Right lobe of liver (tissue), 6 donors: Measurements from ENCODE around the gene REEP2. TPM values are rescaled to one million over a fixed set of nuclear protein-coding genes. Genes with fewer than 3 reads are reported as not detected.

Experiments used
- ATAC-seq, 4 donors: fragments of 200-7000 bp; cut with Tn5 transposase; one replicate each; pipeline ENCODE4 v1.9.1; 2020; ENCODE audit warnings: mild to moderate bottlenecking in 4 of 4, moderate library complexity in 4 of 4
- DNase-seq, 3 donors: peaks; one replicate each; pipeline ENCODE4 v3.0.0-alpha.2; 2020
- H3K27ac ChIP-seq, 3 donors: fragments of 200-600 bp; one replicate each; pipeline ENCODE4 v1.8.0; 2022
- H3K27me3 ChIP-seq, 2 donors: fragments of 200-600 bp; one replicate each; pipeline ENCODE4 v1.8.0; 2022
- H3K36me3 ChIP-seq, 4 donors: fragments of 200-600 bp; sonication (generic) in 1 of 4; one replicate each; pipeline versions ENCODE4 v1.5.1 to v1.8.0; 2017 to 2022; ENCODE audit warnings: control low read depth in 1 of 4
- H3K4me1 ChIP-seq, 4 donors: fragments of 200-600 bp; sonication (generic) in 1 of 4; one replicate each; pipeline versions ENCODE4 v1.5.1 to v1.8.0; 2017 to 2022; ENCODE audit warnings: control low read depth in 1 of 4
- H3K4me3 ChIP-seq, 3 donors: fragments of 200-600 bp; one replicate each; pipeline ENCODE4 v1.8.0; 2022
- H3K9me3 ChIP-seq, 4 donors: fragments of 200-600 bp; sonication (generic) in 1 of 4; one replicate each; pipeline versions ENCODE4 v1.5.1 to v1.8.0; 2017 to 2022; ENCODE audit warnings: control low read depth in 1 of 4
- CTCF ChIP-seq, 4 donors: fragments of 200-600 bp in 3 of 4; fragments of 450-650 bp in 1 of 4; IDR thresholded peaks; one replicate each; pipeline versions ENCODE4 v1.5.1 to v1.8.0; 2016 to 2022; ENCODE audit warnings: antibody characterized with exemption in 4 of 4, mild to moderate bottlenecking in 2 of 4
- POLR2A ChIP-seq: fragments of 450-650 bp; IDR thresholded peaks from one replicate; pipeline ENCODE4 v1.6.1; 2017; ENCODE audit warnings: antibody characterized with exemption, mild to moderate bottlenecking
- WGBS: methylation state at CpG from one replicate; pipeline ENCODE4 v1.1.6; 2018; ENCODE audit warnings: low coverage, low lambda C conversion rate; ENCODE audit not compliant: insufficient coverage; ENCODE audit errors: missing lambda C conversion rate; 5-methylcytosine and 5-hydroxymethylcytosine counted together
- intact Hi-C, 2 donors: fragments of 100-400 bp; cut with DNase I; formaldehyde crosslinking; loops; one replicate each; pipeline versions ENCODE4 v1.11.2 to v1.14.1; 2022
- total RNA-seq, 6 experiments: library from RNA; depleted of rRNA in 2 of 6; stranded (reverse); fragments of >200 nt in 2 of 6; fragmentation: NEBNext Ultra II Directional in 3 of 6; extraction: Animal tissue kit (Norgen Biotek cat#: 25700) in 3 of 6; gene quantifications; one replicate each; pipeline versions ENCODE4 v1.1.0 to v1.2.4, GENCODE V29; 2016 to 2023
- donor health status: DM: no; HTN: yes; CAD: no.
- donor health status: DM: no; HTN: no; CAD: no.
- donor health status: DM: no; HTN: no; CAD: no.
- donor health status: DM: no; HTN: yes; CAD: no.
- donor health status: DM: no; HTN: yes; CAD: no.

Gene REEP2
- total RNA-seq, 6 experiments from 2014 or later = not detected

GRCh38 chr5:138452720-138453119 lies 13.9 kb downstream of the REEP2 start:
- Histone ChIP-seq H3K4me1 (no peaks in the 10 kb centered on the region), H3K27ac (no peak overlapping the region), H3K9me3 (no peaks in the 10 kb centered on the region), H3K27me3 (no peaks in the 10 kb centered on the region), H3K4me3 (no peak overlapping the region), H3K36me3 (no peaks in the 10 kb centered on the region)
- WGBS = 50% methylated on average over 3 of the region's 6 CpGs
- TF ChIP-seq CTCF (IDR thresholded peaks at IDR 0.05) (no peak), POLR2A (no peak)
- ATAC-seq = no peak
- DNase-seq = no peak
- intact Hi-C loops = loop anchor here (5.0 to 10.0 kb wide), 2 partner anchors 50 to 92 kb away; partner anchors contain the start of gene ETF1 (in 1 of the 2)

GRCh38 chr5:138453590-138453989 lies 14.7 kb downstream of the REEP2 start:
- intact Hi-C loops = loop anchor here (5.0 to 10.0 kb wide), 2 partner anchors 49 to 91 kb away; partner anchors contain the start of gene ETF1 (in 1 of the 2)

DNA sequence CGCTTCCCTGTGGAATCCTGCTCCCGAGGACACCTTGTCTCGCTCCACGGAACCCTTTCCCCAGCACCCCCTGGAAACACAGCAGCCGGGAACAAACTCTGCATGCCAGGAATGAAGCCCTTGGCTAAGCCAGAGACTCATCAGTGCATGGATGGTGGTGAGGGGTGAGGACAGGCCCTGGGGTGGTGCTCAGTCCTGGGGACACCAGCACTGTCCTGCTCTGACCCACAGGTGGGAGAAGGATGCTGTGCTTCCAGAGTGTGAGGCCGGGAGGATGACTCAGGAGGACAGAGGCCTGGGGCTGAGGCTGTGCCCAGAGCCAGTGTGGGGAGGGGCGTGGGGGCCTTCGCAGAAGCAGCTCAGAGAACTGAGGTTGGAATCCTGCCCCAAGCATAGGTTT lies 15.3 kb downstream of the REEP2 start:
- no peaks in the 10 kb centered on the region for H3K4me1 ChIP-seq
- H3K27ac ChIP-seq = no peak overlapping the region
- no peak overlapping the region for H3K4me3 ChIP-seq
- TF ChIP-seq CTCF (IDR thresholded peaks at IDR 0.05) = no peak
- H3K9me3 ChIP-seq = no peaks in the 10 kb centered on the region
- ATAC-seq (no peak), DNase-seq (no peak)
- intact Hi-C loops = loop anchor here (5.0 to 10.0 kb wide), 2 partner anchors 48 to 91 kb away; partner anchors contain the start of gene ETF1 (in 1 of the 2)
- no peaks in the 10 kb centered on the region for H3K36me3 ChIP-seq
- H3K27me3 ChIP-seq = no peaks in the 10 kb centered on the region
- 81% methylated on average over 6 of the region's 8 CpGs for WGBS

More at GRCh38 chr5:138453590-138453989, 14.7 kb downstream of the REEP2 start:
- DNase-seq = no peak
- no peak for TF ChIP-seq POLR2A
- TF ChIP-seq CTCF (IDR thresholded peaks at IDR 0.05) = no peak
- no peak overlapping the region for H3K27ac ChIP-seq
- no peaks in the 10 kb centered on the region for H3K36me3 ChIP-seq
- no peaks in the 10 kb centered on the region for H3K9me3 ChIP-seq
- no peak overlapping the region for H3K4me3 ChIP-seq
- WGBS = 74% methylated on average over 8 of the region's 13 CpGs
- H3K4me1 ChIP-seq = no peaks in the 10 kb centered on the region
- ATAC-seq = no peak
- H3K27me3 ChIP-seq = no peaks in the 10 kb centered on the region

- WGBS = 74% methylated on average over 6 of the region's 11 CpGs
- no peaks in the 10 kb centered on the region for H3K4me1 ChIP-seq
- intact Hi-C loops = loop anchor here in 1 of 2 donors (10.0 kb wide), 1 partner anchor 89 kb away; the partner anchor contains the start of gene ETF1
These were observed 16.5 kb downstream of the REEP2 start for GRCh38 chr5:138455232-138455930.

More at GRCh38 chr5:138455232-138455930, 16.5 kb downstream of the REEP2 start:
- H3K36me3 ChIP-seq = no peaks in the 10 kb centered on the region
- TF ChIP-seq CTCF (IDR thresholded peaks at IDR 0.05) (no peak), POLR2A (no peak)
- no peaks in the 10 kb centered on the region for H3K27me3 ChIP-seq
- H3K27ac ChIP-seq = no peak overlapping the region
- ATAC-seq = no peak
- no peak overlapping the region for H3K4me3 ChIP-seq
- H3K9me3 ChIP-seq = no peaks in the 10 kb centered on the region
- DNase-seq = no peak
